HG03025 (cell line): Measurements from ENCODE around the gene TSPO2.

ENCODE experiments used
- ATAC-seq: cut with Tn5 transposase; IDR thresholded peaks from one replicate; pipeline ENCODE4 v1.9.1; 2021; ENCODE audit warnings: mild to moderate bottlenecking, moderate library complexity; ENCODE audit not compliant: unreplicated experiment, low FRiP score

TSPO2 gene

DNA sequence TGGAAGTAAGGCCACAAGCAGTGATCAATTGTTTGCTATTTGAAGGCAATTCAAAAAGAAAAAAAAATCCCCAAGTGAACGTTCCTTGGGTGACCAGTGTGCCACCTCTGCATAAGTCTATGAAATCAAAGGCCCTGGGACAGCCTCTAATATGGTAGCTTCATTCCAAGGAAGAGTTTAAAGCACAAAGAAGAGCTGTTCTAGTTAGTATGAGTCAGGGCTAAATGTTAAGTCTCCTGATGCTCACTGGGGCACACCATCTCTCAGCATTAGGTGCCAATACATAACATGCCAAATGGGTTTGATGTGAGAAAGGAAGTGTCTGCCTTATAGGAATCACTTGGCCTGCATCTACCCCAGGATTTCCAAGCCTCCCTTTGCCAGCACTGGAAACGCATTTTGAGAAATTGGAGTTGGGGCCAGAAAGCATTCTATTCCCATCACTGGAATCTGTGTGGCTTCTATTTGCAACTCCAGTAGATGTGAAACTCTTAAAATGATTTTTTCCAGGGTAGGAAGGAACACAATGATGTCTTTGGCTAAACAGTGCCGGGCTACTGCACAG, 16.2 kb upstream of the TSPO2 start:
- no peak for ATAC-seq

DNA sequence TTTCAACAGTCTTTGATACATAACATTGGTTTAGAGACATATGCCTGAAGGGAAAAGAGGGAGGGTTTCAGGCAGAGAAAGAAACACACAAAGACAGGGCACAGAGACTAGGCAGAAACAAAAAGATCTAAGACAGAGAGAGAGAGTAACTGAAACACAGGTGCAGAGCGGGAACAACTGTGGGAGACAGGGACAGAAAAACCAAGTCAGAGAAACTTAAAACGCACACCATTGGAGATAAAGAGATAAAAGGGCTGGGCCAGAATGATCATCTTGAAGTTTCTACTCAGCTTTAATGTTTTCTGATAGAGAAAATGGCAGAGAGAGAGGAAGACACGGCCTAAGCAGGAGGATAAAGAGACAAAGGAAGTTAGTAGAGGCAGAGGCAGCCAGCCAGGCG, 15.0 kb upstream of the TSPO2 start:
- ATAC-seq, result no peak

DNA sequence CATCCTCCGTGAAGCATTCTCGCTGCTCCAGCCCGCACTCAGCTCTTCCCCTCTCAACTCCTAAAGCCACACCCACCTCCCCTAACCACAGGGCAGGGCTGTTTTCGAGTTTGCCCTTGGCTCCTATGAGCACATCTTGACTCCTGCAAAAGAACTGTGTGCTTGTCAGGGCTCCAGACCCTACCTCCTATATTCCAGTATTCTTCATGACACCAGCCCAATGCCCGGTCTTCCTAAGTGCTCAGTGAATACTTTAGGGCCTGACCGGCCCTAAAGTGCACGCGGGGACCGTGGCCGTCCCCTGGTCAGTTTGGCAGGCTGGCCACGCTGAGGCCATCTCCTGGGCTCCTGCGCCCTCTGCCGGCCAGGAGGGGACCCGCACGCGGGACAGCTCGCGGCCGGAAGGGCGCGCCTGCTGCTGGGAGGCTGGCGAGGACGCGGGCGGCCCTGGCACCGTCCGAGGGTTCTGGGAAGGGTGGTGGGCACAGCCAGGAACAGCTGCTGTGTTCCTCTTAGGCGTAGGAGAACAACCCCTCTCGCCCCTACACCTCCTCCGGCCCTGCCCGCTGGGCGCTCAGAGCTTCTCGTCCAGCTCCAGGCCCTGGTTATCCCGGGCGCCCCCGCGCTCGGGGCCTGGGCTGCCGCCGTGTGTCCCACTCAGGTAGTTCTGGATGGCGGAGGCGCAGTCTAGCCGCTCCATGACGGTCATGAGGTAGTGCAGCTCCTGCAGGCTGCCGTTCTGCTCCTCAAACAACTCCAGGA, 14.3 kb upstream of the TSPO2 start:
- ATAC-seq, result peak; percentile 79

DNA sequence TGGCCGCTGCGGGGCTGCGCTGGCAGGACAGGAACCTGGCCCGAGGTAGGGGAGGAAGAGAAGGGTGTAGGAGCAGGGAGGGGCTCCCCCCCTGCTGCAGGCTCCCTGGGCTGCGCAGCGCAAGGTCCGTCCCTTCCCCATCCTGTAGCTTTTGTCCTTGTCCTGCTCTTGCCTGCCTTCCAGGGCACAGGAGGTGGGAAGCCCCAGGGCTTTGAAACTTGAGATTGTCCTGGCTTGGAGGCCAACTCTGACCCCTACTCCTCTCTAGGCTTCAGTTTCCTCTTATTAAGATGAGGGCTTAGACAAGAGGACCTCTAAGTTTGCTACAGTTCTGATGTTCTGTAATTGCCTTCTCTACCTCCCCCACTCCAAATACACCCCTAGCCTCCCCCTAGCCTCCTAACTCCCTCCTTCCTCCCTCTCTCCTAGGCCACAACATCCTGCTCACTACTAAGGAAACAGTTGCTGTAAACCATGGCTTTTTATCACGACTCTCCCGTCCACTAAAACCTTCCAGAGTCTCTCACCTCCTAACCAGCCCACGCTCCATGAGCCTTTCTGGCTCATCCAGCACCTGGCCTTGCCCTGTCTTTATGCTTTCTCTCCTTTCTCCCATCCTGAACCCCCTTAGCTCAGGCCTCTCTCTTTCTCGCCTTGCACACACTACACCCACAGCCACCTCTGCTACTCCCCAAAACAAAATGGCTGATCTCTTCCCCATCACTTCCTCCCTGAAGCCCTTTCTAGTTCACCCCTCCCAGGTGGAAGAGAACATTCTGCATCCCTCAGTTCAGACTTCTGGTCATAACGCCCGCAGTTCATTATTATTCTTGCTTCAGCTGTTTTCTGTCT, 13.5 kb upstream of the TSPO2 start:
- peak; percentile 44 for ATAC-seq

DNA sequence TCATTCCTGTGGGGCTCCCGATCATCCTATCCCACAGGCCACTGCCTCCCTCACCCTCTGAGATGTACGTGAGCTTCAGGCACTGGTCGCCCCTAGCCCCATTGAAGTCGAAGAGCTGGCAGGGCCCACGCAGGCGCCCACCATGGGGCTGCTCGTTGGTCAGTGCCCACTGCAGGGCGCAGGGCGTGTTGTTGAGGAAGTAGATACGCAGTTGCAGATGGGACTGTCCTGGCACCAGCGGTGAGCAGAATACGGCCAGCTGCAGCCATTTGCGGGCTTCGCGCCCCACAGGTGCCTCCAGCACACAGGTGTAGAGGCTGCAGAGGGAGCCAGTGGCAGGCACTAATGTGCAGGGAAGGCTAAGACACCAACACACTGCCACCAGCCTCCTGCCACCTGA, 9.4 kb upstream of the TSPO2 start:
- ATAC-seq, result no peak

DNA sequence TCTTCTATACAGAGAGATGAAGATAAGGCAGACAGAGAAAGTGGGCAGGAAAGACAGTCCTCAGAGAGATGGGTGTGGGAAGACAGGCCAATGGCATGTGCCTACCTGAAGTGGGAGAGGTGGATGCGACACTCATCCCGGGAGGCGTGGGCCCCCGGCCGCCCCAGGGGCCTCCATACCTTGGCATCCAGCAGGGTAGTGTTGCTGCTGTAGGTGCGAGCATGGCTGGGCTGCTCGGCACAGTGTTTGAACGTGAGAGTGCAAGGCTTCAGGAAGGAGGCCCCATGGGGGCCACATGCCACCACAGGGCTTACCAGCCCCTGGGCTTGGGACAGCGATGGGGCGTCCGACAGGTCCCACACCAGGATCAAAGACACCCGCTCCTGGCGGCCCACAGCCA, 8.5 kb upstream of the TSPO2 start:
- ATAC-seq, result no peak

DNA sequence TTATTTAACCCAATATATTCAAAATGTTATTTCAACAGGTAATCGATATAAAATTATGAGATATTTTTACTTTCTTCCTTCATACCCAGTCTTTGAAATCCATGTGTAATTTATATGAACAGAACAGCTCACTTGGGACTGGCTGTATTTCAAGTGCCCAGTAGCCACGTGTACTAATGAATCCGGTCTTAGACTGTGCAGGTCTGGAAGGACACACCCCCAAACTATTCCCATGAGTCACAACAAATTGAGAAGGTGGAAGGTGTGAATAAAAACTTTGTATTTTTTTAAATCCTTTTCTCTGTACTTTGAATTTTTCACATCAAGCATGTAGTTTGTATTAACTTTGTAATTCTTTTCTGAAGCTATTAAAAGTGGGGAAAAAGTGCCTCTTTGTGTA, 6.1 kb upstream of the TSPO2 start:
- ATAC-seq, result no peak

DNA sequence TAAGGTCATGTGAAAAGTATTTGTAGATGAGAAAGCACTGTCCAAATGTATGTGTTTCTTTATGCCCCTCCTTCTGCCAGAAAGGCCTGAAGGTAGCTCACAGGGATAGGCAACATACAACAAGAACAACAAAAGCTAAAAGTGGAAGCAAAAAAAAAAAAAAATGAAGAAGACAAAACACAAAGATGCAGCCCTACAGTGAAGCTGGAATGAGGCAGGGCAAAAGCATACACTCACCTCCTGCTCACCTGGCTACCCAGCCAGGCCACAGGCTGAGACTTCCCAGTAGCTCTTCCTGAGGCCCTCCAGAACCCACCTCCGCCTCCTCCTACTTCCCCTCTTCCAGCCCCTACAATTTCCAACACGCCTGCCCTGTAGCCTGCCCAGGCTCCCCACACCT, 5.7 kb upstream of the TSPO2 start:
- ATAC-seq, result no peak

DNA sequence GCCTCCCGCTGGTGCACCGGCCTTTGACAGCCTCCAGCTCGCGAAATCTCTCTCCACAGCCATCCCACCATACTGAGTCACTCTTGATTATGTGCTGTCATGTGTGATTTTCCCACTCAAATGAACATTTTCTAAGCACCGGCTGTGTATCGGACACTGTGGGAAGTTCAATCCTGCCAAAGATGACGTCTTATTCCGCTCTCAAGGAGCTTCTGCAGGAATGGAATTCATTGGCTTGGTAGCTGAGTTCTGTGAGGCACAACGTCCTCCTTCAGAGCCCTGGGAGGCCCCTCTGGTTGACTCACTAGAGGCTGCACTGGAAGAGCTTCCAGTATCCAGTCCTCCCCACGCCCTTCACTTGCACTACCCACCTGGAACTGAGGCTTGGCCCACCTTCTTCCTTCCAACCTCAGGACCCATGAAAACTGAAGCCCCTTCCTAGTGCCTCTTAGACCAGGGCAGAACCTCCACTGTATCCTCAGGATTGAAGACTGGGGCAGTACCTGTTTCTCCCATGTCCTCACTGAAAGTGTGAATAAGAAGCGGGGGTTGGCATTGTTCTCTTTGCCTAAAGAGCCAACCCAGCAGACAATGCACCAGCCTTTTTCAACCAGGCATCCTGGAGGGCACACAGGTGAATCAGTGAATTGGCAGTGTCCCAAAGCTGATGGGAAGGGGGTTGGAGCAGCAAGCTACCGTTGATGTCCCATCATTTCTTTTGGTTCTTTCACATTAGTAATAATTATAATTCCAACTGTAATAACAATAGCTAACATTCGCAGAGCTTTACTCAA, 5.0 kb upstream of the TSPO2 start:
- ATAC-seq, result no peak

DNA sequence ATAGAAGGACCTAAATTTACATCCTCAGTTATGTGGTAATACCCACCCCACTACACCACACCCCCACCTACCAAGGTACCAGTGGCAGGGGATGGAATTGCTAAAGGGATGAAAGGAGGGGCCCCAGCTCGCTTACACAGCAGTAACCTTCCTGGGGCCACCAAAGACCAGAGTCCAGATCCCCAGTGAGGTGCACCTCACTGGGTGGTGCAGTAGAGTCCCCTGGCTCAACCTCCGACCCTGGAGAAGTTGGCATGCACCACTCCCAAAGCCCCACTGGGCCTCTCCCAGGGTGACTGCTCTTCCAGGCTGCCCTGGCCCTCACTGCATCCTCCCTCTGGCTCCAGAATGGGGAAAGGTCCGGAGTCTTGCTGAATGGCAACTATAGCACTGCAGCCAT, 4.1 kb upstream of the TSPO2 start:
- no peak for ATAC-seq

DNA sequence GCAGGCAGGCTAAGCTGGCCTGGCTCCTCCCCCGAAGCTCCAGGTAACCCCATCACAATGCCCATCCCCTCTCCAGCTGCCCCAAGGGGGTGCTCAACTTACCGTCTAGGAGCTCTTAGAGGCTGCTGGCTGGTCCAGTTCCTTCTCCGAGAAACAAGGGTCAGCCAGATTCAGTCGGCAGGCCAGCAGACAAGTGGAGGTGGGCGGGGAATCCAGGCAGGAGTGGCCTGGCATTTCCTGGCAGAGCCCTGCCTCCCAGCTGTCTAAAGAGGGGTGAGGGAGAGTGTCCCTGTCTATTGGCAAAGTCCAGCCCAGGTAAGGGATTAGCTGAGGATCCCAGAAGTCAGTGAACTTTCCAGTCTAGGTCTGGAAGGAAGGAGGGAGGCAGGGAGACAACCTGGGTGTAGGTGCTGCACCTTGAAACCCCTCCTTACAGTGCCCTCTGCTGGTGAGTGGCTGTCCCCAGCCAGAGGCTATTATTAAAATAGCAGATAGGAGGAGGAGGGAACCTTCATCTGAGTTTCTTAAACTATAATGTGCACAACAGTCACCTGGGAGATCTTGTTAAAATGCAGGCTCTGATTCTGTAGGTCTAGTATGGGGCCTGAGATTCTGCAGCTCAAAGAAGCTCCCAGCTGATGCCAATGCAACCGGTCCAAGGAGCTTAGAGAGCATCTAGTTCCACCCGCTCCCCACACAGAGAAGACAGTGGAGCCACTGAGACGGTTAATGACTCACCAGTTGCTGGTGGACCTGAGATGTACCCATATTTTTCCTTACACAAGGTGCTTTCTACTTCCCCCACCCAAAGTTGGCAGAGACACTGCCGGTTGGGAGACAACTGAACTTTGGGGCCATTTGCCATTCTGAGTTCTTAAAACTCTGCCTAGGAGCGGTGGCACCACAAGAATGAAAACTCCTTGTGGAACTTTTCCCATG, 2.9 kb upstream of the TSPO2 start, which contains the start of gene UNC5CL:
Gene UNC5CL, minus strand, starts transcription at position 162 of the 939 bp plus-strand sequence. CDS start 4,147 bp downstream, outside the sequence.
- ATAC-seq, result no peak

DNA sequence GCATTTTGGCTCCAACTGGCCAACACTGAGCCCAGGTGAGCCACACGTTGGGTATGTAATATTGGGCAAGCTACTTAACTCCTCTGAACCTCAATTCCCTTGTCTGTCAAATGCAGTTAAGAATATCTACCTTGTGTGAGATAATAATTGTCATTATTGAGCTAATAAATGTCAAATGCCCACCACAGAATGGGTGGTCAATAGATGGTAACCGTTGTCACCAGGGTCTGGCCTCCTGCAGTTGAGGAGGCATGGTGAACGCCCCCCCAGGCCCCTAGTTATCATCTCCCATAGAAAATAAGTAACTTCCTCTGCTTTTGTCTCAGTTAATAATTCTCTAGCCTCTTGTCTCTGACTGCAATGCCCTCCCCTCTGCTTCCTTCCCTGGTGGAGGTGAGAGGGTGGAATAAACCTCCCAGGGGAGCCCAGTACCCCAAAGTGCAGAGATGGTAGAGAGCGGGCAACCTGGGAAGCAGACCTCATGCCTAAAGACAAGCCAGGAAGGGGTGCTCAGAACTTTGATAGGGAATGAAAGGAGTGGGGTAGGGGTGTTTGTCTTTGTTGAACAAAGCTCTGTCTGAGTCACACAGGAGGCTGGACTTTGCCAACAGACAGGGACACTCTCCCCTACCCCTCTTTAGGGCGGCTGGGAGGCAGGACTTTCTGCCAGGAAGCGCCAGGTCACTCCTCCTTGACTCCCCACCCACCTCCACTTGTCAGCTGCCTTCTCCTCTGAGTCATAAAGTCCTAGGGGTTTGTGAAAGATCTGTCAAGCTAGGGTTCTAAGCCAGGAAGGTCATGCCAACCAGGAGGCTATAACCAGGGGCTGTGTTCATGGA, 1.9 kb upstream of the TSPO2 start:
- no peak for ATAC-seq

DNA sequence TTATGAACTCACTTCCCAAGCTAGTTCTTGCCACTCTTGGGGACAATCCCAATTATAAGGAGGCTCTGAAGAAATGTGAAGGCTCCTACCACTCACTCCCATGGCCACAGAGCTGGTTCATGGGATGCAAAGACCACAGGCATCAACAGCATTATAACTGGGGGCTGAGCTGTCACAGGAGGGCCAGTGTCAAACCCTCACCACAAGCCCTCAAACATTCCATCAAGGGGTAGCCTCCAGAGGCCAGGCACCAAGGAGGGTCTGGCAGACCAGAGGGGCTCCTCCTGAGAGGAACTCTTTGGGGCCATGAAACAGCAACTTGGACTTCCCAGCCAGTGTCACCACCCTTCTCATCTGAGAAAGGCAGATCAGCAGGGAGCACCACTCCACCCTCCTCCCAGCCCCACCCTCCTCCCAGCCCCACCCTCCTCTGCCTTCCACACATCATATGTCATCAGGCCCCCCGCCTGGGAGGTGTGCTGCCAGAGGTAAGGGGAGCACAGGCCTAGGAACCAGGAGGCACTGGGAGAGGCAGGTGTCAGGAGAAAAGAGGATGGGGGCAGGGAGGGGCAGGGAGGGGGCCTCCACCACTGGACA, 1.2 kb upstream of the TSPO2 start:
- ATAC-seq, result no peak

DNA sequence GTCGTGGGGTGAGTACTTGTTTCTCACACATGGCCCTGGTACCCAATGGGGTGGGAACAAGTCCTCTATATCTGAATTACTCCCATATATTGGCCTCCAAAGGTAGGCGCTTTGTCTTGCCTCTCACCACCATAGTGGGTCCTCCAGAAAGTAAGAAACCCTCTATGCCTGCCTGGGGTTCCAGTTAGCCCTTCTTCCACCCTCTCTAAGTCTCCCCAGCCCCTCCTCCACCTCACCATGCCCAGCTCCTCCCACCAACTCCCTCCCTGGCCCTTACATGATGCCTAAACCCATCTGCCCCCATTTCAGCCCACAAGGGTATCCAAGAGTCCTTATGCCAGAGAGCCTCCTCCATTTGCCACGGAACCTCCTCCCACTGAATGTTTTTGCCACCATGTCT, 884 bp downstream of the TSPO2 start:
- no peak for ATAC-seq

DNA sequence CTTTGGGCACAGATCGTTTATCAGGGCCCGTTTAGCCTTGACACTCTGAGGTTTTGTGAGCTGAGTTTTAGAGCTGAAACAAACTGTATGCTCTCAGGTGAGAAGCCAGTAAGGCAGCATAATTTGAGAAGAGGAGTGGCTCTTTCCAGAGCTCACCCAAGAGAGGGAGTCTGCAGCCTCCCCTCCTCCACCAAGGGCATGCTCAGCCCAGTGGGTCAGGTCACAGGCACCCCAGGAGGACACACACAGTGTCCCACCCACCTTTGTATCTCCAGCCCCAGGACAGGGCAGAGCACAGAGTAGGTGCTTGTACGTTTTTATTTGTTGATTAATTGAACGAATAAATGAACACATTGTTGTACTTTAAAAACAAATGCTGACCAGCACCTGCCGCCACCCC, 3.4 kb downstream of the TSPO2 start:
- no peak for ATAC-seq

DNA sequence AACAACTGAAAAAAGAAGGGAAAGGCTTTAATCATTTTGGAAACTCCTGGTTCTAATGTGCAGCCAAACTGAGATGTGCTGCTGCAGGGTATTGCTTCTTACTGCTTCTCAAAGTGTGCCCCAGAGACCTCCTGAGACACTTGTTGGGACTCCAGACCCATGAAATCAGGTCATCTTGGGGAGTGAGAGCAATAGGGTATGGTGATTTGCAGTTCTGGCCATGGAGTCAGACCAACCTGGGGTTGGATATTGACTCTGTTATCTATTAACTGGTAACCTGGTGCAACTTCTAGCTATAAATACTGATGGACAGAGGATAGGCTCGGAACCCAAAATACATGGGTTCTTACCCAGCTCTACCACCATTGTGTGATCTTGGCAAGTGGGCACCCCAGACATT, 3.8 kb downstream of the TSPO2 start:
- no peak for ATAC-seq

DNA sequence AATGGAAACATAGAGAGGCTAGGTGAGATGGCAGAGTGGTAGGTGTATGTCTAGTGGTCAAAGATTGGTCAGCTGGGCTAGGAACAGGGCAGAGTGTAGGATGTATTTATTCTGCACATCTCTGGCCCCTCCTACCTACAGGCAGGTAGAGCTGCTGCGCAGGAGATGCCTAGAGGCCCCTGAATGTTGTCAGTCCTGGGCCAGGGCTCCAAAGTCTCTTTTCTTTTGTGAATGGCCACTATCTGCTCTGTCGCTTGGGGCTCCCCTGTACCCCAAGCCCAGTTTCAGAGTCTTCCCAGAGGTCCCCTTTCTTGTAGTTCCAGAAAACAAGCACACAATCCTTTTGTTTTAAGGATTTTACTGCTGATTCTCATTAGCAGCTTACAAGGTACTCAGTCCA, 5.0 kb downstream of the TSPO2 start:
- no peak for ATAC-seq
